NCI-H446 treated with DMSO at 0.1 percent for 48 hours (cell line): ENCODE results near the gene DMRT1.

Experiments used
- DNase-seq: peaks from one replicate; lab custom pipeline; 2025; lab: John Stamatoyannopoulos, UW

Gene DMRT1

DNA sequence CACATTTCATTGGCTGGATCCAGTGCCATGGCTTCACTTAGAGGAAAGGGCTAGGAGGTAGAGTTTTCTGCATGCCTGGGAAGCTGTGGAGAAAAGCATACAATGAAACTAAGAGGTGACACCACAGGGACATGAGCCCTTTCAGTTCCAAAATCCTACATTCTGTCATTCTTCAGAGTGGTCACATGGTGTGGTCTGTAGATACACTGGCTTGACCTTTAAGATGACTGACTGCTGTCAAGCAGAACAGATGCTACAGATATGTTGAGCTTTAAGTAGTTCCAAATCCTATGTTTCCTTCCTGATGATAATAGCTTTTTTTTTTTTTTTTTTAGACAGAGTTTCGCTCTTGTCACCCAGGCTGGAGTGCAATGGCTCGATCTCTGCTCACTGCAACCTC lies 161.2 kb downstream of the DMRT1 start:
- DNase-seq: no peak

DNA sequence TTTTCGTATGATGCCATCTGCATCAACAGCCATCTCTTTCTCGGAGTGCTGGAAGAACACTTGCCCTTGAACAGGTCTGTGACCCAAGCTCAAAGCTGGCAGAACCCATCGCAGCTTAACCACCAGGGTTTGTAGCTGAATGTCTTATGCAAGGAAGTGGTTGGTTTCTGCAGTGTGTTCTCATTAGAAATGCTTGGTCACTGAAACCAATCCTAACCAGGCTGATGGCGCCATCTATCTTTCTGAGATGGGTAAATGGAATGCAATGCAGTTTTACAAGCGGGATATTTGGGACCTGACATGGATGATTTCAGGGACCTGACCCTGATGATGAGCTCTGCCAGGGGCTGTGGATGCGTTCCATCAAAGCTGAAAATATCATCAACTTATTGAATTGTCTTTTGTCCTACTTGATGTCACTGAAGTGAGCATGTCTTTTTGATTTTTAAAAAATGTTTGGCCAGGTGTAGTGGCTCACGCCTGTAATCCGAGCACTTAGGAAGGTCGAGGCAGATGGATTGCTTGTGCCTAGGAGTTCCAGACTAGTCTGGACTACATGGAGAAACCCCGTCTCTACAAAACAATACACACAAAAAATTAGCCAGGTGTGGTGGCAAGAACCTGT lies 163.7 kb downstream of the DMRT1 start:
- DNase-seq: peak; percentile 41

DNA sequence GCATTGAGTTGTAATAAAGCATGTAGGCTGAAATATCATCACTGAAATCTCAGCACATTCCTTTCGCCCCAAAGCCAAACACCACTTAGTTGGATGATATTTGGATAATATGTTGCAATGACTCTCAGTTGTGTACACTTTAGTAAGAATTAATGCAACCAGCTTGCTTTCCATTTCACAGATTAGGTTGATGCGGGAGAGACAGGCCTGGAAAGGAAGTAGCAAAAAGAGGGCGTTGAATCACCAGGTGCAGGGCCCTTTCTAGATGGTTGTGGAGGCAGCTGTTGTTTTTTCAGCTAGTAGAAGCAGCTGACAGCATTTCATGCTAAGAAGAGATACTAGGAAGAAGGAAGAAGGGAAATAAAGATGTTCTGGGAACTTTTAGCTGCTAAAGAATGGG lies 165.8 kb downstream of the DMRT1 start:
- DNase-seq: no peak

DNA sequence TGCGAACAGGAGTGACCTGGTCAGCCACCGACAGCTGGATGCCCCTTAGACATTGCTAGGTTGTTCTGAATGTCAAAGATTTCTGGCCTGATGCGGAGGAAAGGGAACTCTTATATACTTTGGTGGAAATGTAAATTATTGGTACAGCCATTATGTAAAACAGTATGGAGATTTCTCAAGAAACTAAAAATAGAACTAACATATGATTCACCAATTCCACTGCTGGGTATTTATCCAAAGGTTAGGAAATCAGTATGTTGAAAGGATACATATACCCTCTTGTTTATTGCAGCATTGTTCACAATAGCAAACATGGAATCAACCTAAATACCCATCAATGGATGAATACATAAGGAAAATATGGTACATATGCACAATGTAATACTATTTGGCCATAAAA lies 166.7 kb downstream of the DMRT1 start:
- DNase-seq: no peak

DNA sequence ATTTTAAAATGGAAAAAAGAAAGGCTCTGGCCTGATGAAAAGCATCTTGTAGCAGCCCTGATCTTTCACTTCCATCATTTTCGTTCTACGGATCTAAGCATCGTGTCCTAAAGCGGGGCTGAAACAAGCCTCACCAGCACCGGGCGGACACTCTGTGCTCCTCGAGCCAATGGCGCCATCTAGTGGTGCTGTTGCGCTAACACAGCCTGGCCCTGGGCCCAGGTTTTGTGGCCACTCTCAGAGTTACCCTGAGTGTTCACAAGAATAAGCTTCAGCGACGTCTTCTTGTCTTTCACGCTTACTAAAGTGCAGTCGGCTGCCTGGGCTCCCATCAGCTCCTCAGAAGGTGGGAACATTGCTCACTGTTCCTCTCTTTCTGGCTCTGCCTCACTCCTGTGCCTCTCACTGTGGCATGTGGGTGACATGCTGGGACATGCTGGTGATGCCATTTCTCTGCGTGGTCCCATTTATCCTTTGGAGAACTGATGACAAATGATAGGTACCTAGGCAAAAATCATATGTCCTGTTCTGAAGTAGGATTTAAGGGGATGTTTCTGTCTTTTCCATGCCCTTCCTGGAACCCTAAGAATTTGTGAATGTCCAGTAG lies 167.7 kb downstream of the DMRT1 start:
- DNase-seq: no peak

DNA sequence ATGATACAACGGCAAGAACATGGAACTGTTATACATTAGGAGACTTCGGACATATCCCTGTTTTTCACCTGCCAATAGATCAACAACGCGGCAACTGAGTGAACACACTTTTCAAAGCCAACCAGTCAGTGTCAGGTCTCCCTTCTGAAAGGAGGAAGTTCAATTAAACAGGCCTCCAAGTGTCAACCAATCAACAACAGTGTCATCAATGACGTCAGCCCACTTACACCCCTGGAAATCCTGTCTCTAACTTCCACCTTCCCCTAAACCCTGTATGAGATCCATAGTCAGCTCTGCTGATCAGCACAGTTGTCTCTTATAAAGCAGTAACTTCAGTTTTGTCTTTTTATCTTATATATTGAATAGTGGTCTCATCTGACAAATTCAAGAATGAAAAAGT lies 171.5 kb downstream of the DMRT1 start:
- DNase-seq: no peak

DNA sequence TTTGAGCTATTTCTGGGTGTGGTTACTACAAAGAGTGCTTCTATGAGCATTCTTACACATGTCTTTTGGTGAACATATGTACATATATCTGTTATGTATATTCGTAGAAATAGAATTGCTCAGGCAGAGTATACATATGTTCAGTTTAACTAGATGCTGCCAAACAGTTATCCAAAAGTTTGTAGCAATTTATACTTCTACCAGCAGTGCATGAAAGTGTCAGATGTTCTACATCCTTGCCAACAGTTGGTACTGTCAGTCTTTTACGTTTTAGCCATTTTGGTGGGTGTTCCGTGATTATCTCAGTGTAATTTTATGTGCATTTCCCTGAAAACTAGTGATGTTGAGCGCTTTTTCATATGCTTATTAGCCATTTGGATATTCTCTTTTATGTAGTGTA lies 172.7 kb downstream of the DMRT1 start:
- DNase-seq: no peak

DNA sequence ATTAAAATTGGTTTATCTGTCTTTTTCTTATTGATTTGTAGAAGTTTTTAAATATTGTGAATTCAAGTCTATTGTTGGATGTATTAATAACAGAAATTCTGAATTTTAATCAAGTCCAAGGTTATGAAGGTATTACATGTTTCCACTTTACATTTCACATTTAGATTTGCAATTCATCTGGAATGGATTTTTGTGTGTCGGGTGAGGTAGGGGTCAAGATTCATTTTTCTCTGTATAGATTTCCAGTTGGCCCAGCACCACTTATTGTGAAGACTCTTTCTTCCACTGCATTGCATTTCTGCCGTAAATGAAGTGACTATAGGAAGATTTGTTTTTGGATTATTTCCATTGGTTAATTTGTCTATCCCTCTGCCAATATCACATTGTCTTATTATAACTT lies 173.1 kb downstream of the DMRT1 start:
- DNase-seq: no peak

DNA sequence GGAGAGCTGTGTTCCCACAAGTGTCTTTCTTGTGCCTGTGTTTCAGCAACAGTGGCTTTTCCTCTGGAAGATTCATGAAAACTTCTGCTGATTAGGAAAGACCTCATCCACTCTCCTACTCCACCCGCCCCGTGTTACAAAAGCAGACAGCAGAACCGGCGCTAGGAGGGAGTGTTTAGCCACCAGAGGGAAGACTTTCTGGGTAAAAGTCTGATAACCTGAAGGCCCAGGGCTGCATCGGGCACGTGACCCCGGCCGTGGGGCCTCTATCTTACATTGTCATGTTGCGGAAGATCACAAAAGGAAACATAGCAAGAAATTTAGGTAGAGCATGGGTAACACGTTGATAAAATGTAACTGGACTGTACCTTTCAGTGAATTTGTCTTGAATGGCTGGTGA lies 176.6 kb downstream of the DMRT1 start:
- no peak for DNase-seq
